GM12891 (cell line): ENCODE measurements around the gene PPP2R2D.

Experiments used
- POLR2A ChIP-seq: IDR thresholded peaks from 2 replicates; pipeline ENCODE4 v1.6.1; 2011; ENCODE audit warnings: low read depth, low read length, control low read depth
- POLR2AphosphoS5 ChIP-seq: IDR thresholded peaks from 2 replicates; pipeline ENCODE4 v1.6.1; 2011; ENCODE audit warnings: low read depth, low read length, control low read depth
- TAF1 ChIP-seq: IDR thresholded peaks from 2 replicates; pipeline ENCODE4 v1.6.1; 2011; ENCODE audit warnings: low read depth, low read length, control low read depth

GRCh38 chr10:131961047-131961776, 60.4 kb downstream of the PPP2R2D start:
- no peak for TF ChIP-seq POLR2AphosphoS5
- no peak for TF ChIP-seq POLR2A
- TF ChIP-seq TAF1 = no peak
